H1 (cell line): Measurements from ENCODE around the gene ADAMTS16. TPM values are rescaled to one million over a fixed set of nuclear protein-coding genes. Genes with fewer than 3 reads are reported as not detected.

Experiments used
- CBX8 ChIP-seq: fragments of 300-800, 300-1000 bp; sonication (generic); IDR thresholded peaks from 2 replicates; pipeline ENCODE4 v1.7.1; 2016; ENCODE audit warnings: low read depth, low read length, borderline replicate concordance
- polyA plus RNA-seq, 7 experiments: library from polyadenylated mRNA; depleted of rRNA in 3 of 7; stranded (reverse) in 5 of 7; unstranded in 2 of 7; fragments of >200 nt in 5 of 7; fragments of 200-250 nt in 2 of 7; gene quantifications; 1 replicate in 5 of 7; 2 replicates in 1 of 7; 4 replicates in 1 of 7; pipeline versions ENCODE4 v1.2.1 to v1.2.3, GENCODE V29; 2011 to 2013; ENCODE audit warnings: missing spikeins in 2 of 7, mixed read lengths in 2 of 7
- total RNA-seq: library from RNA; stranded (reverse); fragmentation: NEBNext Ultra II Directional; extraction: Animal tissue kit (Norgen Biotek cat#: 25700); gene quantifications from 2 replicates; pipeline ENCODE4 v1.2.1, GENCODE V29; 2021

ADAMTS16 gene
- total and polyA plus RNA-seq, 2 of the 8 experiments (the other 6 are each of a cell fraction or from before 2014, with no cell fraction given): 3.7 to 16.0 TPM

DNA sequence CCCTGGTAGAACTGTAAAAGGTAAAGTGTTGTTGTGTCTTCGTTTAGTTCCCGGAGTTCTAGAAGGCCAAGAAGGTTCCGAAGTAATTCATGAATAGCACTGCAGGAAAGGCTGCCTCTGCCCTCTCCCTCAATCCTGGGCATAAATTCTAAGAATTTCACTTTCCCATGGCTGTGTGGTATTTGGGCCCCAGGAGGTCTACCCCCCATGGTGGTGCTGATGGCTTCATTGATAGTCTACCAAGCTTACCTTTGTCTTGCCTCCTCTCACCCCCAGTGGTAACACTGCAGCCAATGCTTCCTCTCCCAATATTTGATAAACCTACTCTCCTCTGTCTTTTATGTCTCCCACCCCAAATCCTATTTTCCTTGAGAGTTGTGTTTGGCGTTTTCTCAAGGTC is 39.5 kb downstream of the ADAMTS16 start (continued):
- TF ChIP-seq CBX8: no peak
